NB4 (cell line): ENCODE measurements around the gene CDH2.

Source experiments
- DNase-seq: peaks from one replicate; pipeline ENCODE4 v3.0.0; 2010; ENCODE audit warnings: low read depth
- H3K4me3 ChIP-seq: one replicate; pipeline ENCODE4 v1.5.1; 2011; ENCODE audit warnings: mild to moderate bottlenecking, low read depth, low read length, moderate library complexity
- CTCF ChIP-seq: IDR thresholded peaks from one replicate; pipeline ENCODE4 v1.5.1; 2012; ENCODE audit warnings: low read depth, low read length
- MYC ChIP-seq: IDR thresholded peaks from 2 replicates; pipeline ENCODE4 v1.6.1; 2011; ENCODE audit warnings: low read depth, low read length
- POLR2A ChIP-seq: IDR thresholded peaks from 2 replicates; pipeline ENCODE4 v1.6.1; 2011; ENCODE audit warnings: mild to moderate bottlenecking; ENCODE audit not compliant: insufficient read length; ENCODE audit errors: extremely low read depth
- TF ChIP-seq, protein P1 (sequence below): IDR thresholded peaks from 2 replicates; pipeline ENCODE4 v1.6.1; 2011; ENCODE audit warnings: low read depth, low read length

CDH2 gene

DNA sequence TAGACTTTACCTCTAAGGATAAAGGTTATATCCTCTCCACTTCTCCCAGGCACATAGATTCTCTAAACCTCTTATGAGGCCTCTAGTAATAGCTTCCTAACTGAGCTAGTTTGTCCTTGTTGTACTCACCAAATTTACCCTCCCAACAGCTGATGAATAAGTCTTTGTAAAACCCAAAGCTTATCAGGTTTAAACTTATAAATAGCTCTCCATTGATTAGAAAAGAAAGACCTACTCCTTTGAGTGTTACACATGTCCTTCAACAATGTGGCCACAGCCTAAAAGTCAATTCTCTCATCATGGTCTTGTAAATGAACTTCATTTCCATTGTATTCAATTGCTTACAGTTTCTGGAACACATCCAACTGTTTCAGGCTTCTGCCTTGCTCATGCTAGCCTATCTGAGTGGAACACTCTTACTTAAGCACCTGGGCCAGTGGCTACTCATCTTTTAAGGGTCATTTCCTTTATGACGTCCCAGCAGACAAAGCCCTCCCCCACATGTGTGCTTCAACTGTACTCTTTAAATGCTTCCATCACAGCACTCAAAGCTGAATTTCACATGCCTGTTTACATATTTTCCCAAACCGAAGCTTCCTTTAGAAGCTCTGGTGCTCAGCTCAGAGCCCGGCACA is 131.6 kb downstream of the CDH2 start:
- no peak for DNase-seq
- no peak overlapping the region for H3K4me3 ChIP-seq
- no peak for TF ChIP-seq POLR2A
- TF ChIP-seq CTCF = no peak
- TF ChIP-seq, protein P1, sequence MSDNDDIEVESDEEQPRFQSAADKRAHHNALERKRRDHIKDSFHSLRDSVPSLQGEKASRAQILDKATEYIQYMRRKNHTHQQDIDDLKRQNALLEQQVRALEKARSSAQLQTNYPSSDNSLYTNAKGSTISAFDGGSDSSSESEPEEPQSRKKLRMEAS = no peak
- no peak for TF ChIP-seq MYC

DNA sequence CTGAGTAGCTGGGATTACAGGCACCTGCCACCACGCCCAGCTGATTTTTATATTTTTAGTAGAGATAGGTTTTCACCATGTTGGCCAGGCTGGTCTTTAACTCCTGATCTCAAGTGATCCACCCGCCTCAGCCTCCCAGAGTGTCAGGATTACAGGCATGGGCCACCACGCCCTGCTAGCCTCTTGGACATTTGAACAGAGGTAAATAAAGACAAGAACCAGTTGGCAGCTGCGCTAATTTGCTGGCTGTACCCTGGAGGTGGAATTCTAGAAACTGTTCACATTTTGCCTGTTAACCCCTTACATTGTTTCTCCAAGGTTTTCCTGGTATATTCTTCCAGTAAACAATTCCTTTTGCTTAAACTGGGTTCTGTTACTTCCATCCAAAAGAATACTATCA is 132.9 kb downstream of the CDH2 start:
- H3K4me3 ChIP-seq = no peak overlapping the region
- TF ChIP-seq, protein P1 = no peak
- TF ChIP-seq CTCF = no peak
- TF ChIP-seq MYC = no peak
- TF ChIP-seq POLR2A = no peak
- DNase-seq = no peak

DNA sequence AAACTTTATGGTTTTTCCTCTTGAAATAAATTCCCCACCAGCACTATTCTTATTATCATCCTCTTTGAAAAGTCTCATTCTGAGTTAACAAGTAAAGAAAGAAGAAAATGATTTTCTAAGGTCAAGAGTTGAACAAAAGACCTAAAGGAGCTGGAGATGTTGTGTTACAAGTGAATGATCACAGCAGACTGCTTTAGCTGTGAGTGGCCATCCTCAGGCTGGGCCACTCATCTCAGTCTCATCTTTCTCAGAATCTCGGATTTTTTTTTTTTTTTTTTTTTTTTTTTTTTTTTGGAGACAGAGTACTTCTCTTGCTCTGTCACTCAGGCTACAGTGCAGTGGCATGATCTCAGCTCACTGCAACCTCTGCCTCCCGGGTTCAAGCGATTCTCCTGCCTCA is 133.3 kb downstream of the CDH2 start:
- DNase-seq = no peak
- no peak overlapping the region for H3K4me3 ChIP-seq
- TF ChIP-seq MYC (no peak), CTCF (no peak)

DNA sequence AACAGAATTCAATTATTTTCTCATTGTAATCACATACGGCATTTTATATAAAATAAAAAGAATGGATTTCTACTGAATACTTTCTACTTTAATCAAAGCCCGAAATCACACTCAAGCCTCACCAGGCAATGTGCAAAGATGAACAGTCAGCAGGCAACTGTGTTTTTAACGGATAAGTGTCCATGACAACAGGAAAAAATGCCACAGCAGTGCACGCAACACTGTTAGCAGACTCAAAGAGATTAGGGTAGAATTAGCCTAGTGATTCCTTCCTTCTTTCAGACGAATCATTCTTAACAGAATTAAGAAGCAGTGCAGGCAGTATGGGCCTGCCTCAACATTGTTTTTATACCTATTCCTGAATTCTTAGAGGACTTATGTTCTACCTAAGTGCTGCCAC is 135.6 kb downstream of the CDH2 start:
- TF ChIP-seq CTCF = no peak
- no peak for TF ChIP-seq MYC
- TF ChIP-seq, protein P1 = no peak
- no peak for TF ChIP-seq POLR2A
- no peak for DNase-seq

GRCh38 chr18:28040716-28041115 is 136.2 kb downstream of the CDH2 start:
- H3K4me3 ChIP-seq = no peak overlapping the region
- DNase-seq = no peak
- TF ChIP-seq, protein P1 = no peak
- no peak for TF ChIP-seq POLR2A
- no peak for TF ChIP-seq CTCF

More for the DNA sequence above, 135.6 kb downstream of the CDH2 start:
- no peak overlapping the region for H3K4me3 ChIP-seq

DNA sequence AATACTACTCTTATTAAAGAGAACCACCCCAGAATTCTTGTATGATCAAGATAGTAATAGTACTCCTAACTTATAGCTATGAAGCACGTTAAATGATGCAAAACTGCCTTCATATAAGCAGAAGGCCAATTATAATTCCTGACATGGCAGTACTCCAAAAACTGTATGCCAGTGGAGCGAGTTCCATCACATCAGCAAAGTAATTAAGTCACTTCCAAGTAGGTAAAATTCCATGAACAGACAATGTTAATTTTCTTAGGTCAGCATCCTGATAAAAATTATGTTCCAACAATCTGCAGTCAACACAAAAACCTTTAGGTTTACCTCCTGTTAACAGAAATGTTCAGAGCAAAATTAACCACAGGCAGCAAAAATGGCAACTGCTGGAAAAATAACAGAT is 136.7 kb downstream of the CDH2 start:
- DNase-seq = no peak
- H3K4me3 ChIP-seq = no peak overlapping the region
- TF ChIP-seq POLR2A = no peak
- TF ChIP-seq, protein P1 = no peak
